RWPE2 (cell line): ENCODE results near the gene CAPN14.

Source experiments
- ATAC-seq: fragments of 200-7000 bp; cut with Tn5 transposase; 3 replicates; pipeline ENCODE4 v1.9.1; 2021; ENCODE audit warnings: low read depth
- DNase-seq: peaks from one replicate; pipeline ENCODE4 v3.0.0-alpha.2; 2020; ENCODE audit warnings: low spot score
- H3K27ac ChIP-seq: fragments of 450-650 bp; 2 replicates; pipeline ENCODE4 v1.5.1; 2017; ENCODE audit warnings: mild to moderate bottlenecking; ENCODE audit not compliant: poor library complexity, severe bottlenecking
- H3K27me3 ChIP-seq: fragments of 250-450 bp; sonication (Bioruptor Pico); 2 replicates; pipeline ENCODE4 v1.5.1; 2021; ENCODE audit warnings: mild to moderate bottlenecking, moderate library complexity; ENCODE audit not compliant: insufficient read depth, poor library complexity, severe bottlenecking
- H3K36me3 ChIP-seq: fragments of 250-450 bp; sonication (Bioruptor Pico); 2 replicates; pipeline ENCODE4 v1.5.1; 2020; ENCODE audit warnings: low read depth, mild to moderate bottlenecking, moderate library complexity
- H3K4me1 ChIP-seq: fragments of 250-450 bp; sonication (Bioruptor Pico); 2 replicates; pipeline ENCODE4 v1.5.1; 2021; ENCODE audit warnings: mild to moderate bottlenecking, moderate library complexity; ENCODE audit not compliant: insufficient read depth, poor library complexity, severe bottlenecking
- H3K4me3 ChIP-seq: fragments of 250-450 bp; sonication (Bioruptor Pico); 2 replicates; pipeline ENCODE4 v1.5.1; 2021; ENCODE audit warnings: mild to moderate bottlenecking, moderate library complexity; ENCODE audit not compliant: severe bottlenecking
- H3K9me3 ChIP-seq: fragments of 250-450 bp; sonication (Bioruptor Pico); 2 replicates; pipeline ENCODE4 v1.5.1; 2021; ENCODE audit warnings: mild to moderate bottlenecking, moderate library complexity; ENCODE audit not compliant: severe bottlenecking
- CTCF ChIP-seq: fragments of 450-650 bp; IDR thresholded peaks from one replicate; pipeline ENCODE4 v1.5.1; 2017; ENCODE audit warnings: mild to moderate bottlenecking, moderate library complexity; ENCODE audit not compliant: poor library complexity, severe bottlenecking

CAPN14 gene

GRCh38 chr2:31136000-31136399, 81.3 kb downstream of the CAPN14 start:
- no peak overlapping the region for H3K4me3 ChIP-seq

GRCh38 chr2:31134480-31134879, 82.8 kb downstream of the CAPN14 start:
- ATAC-seq = no peak
- Histone ChIP-seq H3K27ac (no peak overlapping the region), H3K9me3 (no peaks in the 10 kb centered on the region), H3K36me3 (no peaks in the 10 kb centered on the region), H3K4me3 (no peak overlapping the region), H3K4me1 (peaks cover 9% of the 10 kb centered on the region), H3K27me3 (no peaks in the 10 kb centered on the region)
- no peak for TF ChIP-seq CTCF
- no peak for DNase-seq

More at GRCh38 chr2:31136000-31136399, 81.3 kb downstream of the CAPN14 start:
- TF ChIP-seq CTCF = no peak
- DNase-seq = no peak
- ATAC-seq = no peak
- H3K27me3 ChIP-seq = no peaks in the 10 kb centered on the region
- peaks cover 9% of the 10 kb centered on the region for H3K4me1 ChIP-seq
- H3K27ac ChIP-seq = no peak overlapping the region
- H3K36me3 ChIP-seq = no peaks in the 10 kb centered on the region
- H3K9me3 ChIP-seq = no peaks in the 10 kb centered on the region

DNA sequence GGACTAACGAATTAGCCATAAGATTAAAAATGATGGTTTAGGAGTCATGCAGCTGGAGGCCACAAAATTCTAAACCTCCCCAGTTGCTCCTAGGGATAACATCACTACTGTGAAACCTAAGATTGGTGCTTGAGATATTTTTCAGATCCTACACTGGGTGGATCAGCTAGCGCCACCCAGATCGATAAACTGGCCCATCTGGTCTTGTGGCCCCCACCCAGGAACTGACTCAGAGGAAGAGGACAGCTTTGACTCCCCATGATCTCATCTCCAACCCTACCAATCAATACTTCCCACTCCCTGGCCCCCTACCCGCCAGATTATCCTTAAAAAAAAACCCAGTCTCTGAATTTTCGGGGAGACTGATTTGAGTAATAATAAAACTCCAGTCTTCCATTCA, 84.5 kb downstream of the CAPN14 start:
- Histone ChIP-seq H3K9me3 (no peaks in the 10 kb centered on the region), H3K27ac (no peak overlapping the region), H3K4me1 (peaks cover 9% of the 10 kb centered on the region), H3K36me3 (no peaks in the 10 kb centered on the region), H3K27me3 (no peaks in the 10 kb centered on the region), H3K4me3 (no peak overlapping the region)
- DNase-seq = no peak
- TF ChIP-seq CTCF = no peak
- ATAC-seq = no peak

DNA sequence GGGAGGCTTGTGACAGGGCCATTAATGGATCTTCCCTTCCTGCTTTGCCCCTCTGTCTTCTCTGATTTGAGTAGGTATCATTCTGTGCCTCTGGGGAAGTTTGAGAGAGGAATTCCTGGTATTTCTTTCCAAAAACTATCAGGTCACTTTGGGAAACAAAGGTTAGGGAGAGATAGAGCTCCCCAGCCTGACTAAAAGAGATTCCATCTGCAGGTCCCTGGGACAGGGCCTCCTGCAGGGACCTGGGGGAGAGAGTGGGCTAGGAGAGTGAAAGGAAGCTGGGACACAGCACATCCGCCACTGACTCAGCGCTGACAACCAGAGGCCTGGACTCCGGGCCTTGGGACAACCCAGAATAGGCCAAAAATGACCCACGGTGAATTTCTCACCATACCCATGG, 85.4 kb downstream of the CAPN14 start:
- ATAC-seq (no peak), DNase-seq (no peak)
- Histone ChIP-seq H3K36me3 (no peaks in the 10 kb centered on the region), H3K27ac (no peak overlapping the region), H3K4me1 (peaks cover 9% of the 10 kb centered on the region), H3K9me3 (no peaks in the 10 kb centered on the region), H3K27me3 (no peaks in the 10 kb centered on the region), H3K4me3 (no peak overlapping the region)
- TF ChIP-seq CTCF = no peak

DNA sequence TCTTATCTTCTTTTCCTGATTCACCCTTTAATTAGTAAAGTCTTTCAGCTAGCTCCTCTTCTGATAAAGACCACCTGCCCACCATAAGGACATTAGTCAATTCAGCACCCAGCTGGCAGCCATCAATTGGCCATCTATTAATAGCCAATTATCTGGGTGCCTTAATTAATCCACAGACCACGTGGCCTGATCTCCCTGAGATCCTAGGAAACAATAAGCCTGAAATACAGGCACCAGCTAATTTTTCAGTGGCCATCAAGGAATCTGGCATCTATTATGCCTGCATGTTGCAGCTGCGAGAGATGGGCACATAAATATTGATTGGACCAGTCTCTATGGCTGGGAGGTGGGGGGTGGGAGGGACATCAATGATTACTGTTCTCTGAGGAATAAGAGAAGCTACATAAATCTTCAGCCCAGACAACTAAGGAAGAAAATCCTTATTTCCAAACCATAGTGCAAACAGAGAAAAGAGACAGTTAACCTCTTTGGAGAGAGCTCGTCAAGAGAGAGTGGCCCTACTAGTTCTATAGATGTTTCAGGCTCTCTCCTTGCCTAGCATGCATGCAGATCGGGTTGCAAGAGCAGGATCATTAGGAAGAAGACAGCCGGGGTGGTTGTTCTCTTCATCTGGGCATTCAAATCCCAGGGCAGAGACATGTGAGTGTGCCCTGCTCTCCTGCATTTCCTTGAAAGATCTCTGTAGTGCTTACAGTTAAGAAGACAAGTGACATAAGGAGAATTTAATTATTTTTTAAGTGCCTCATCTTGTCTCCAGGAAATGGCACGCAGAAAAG, 87.7 kb downstream of the CAPN14 start:
- H3K9me3 ChIP-seq = no peaks in the 10 kb centered on the region
- no peak overlapping the region for H3K4me3 ChIP-seq
- ATAC-seq (no peak), DNase-seq (no peak)
- H3K27me3 ChIP-seq = no peaks in the 10 kb centered on the region
- TF ChIP-seq CTCF = no peak
- H3K27ac ChIP-seq = no peak overlapping the region
- H3K4me1 ChIP-seq = peaks cover 17% of the 10 kb centered on the region
- H3K36me3 ChIP-seq = no peaks in the 10 kb centered on the region
